Thyroid gland (tissue), 4 donors: ENCODE data around the gene PSTPIP1. TPM values are rescaled to one million over a fixed set of nuclear protein-coding genes. Genes with fewer than 3 reads are reported as not detected.

ENCODE experiments used
- DNase-seq, 2 donors: peaks; one replicate each; pipeline ENCODE4 v3.0.0-alpha.2; 2019
- H3K27ac ChIP-seq, 3 donors: fragments of 200-600 bp; sonication (generic); 1 replicate in 2 of 3; 2 replicates in 1 of 3; pipeline ENCODE4 v1.5.1; 2016 to 2019; ENCODE audit warnings: mild to moderate bottlenecking in 1 of 3, moderate library complexity in 1 of 3
- H3K27me3 ChIP-seq: fragments of 200-600 bp; sonication (generic); one replicate; pipeline ENCODE4 v1.5.1; 2019
- H3K36me3 ChIP-seq, 2 donors: fragments of 200-600 bp; sonication (generic); one replicate each; pipeline ENCODE4 v1.5.1; 2016 to 2019
- H3K4me1 ChIP-seq, 2 donors: fragments of 200-600 bp; sonication (generic); one replicate each; pipeline ENCODE4 v1.5.1; 2017 to 2019
- H3K4me3 ChIP-seq, 3 donors: fragments of 200-600 bp; sonication (generic); replicated peaks in 1 of 3; 1 replicate in 2 of 3; 2 replicates in 1 of 3; pipeline ENCODE4 v1.5.1; 2016; ENCODE audit warnings: mild to moderate bottlenecking in 1 of 3
- H3K9me3 ChIP-seq: fragments of 200-600 bp; sonication (generic); one replicate; pipeline ENCODE4 v1.5.1; 2017
- POLR2A ChIP-seq, 2 donors: fragments of 450-650 bp; IDR thresholded peaks; one replicate each; pipeline ENCODE4 v1.6.1; 2017; ENCODE audit warnings: antibody characterized with exemption in 2 of 2, mild to moderate bottlenecking in 2 of 2, moderate library complexity in 1 of 2
- WGBS, 2 donors: methylation state at CpG; one replicate each; pipeline ENCODE4 v1.1.5; 2017; 5-methylcytosine and 5-hydroxymethylcytosine counted together
- intact Hi-C: fragments of 100-400 bp; cut with DNase I; formaldehyde crosslinking; loops from one replicate; pipeline ENCODE4 v1.15.1; 2023
- total RNA-seq, 4 donors: library from RNA; depleted of rRNA; stranded (reverse); fragments of >200 nt; gene quantifications; one replicate each; pipeline ENCODE4 v1.2.3, GENCODE V29; 2016
- TF ChIP-seq, protein P1 (sequence below), 6 experiments: fragments of 200-600 bp in 3 of 6; fragments of 450-650 bp in 3 of 6; sonication (generic) in 3 of 6; IDR thresholded peaks; one replicate each; pipeline ENCODE4 v1.5.1; 2016 to 2019; ENCODE audit warnings: antibody characterized with exemption in 6 of 6, mild to moderate bottlenecking in 2 of 6, inconsistent platforms in 1 of 6, moderate library complexity in 1 of 6

PSTPIP1 gene
- total RNA-seq, 4 donors from 2014 or later = 1.4 to 6.9 (median 3.7) TPM

DNA sequence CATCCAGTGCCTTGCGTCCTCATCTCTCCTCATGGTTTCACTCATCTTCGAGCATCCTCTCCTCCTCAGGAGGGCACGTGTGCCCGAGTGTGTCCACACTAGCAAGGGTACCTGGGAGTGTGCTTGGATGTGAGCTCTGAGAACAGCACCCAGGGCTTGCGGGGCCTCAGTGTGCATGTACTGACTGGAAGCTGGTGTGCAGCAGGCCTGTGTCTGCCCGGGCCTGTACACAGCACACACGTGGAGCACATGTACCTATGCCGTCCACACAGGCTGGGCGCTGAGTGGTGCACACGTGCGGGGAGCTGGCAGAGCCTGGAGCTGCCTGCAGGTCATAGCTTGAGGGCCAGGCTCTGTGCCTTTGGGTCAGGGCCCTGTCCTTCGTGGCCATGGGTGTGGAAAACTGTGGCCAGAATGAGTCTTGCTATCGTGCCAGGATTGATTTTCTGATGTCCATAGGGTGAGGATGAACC lies 41.1 kb downstream of the PSTPIP1 start:
- Histone ChIP-seq H3K4me1 (no peaks in the 10 kb centered on the region), H3K27ac (no peak overlapping the region), H3K4me3 (no peak overlapping the region), H3K36me3 (peaks cover 0 to 7% of the 10 kb centered on the region in 2 donors), H3K9me3 (no peaks in the 10 kb centered on the region), H3K27me3 (no peaks in the 10 kb centered on the region)
- TF ChIP-seq POLR2A (IDR thresholded peaks at IDR 0.05) = no peak
- TF ChIP-seq, protein P1, sequence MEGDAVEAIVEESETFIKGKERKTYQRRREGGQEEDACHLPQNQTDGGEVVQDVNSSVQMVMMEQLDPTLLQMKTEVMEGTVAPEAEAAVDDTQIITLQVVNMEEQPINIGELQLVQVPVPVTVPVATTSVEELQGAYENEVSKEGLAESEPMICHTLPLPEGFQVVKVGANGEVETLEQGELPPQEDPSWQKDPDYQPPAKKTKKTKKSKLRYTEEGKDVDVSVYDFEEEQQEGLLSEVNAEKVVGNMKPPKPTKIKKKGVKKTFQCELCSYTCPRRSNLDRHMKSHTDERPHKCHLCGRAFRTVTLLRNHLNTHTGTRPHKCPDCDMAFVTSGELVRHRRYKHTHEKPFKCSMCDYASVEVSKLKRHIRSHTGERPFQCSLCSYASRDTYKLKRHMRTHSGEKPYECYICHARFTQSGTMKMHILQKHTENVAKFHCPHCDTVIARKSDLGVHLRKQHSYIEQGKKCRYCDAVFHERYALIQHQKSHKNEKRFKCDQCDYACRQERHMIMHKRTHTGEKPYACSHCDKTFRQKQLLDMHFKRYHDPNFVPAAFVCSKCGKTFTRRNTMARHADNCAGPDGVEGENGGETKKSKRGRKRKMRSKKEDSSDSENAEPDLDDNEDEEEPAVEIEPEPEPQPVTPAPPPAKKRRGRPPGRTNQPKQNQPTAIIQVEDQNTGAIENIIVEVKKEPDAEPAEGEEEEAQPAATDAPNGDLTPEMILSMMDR (IDR thresholded peaks at IDR 0.05) = no peak
- WGBS, 2 donors = 86 to 92% methylated on average over 6 of the region's 13 CpGs
- intact Hi-C loops = no loop called here
- DNase-seq = no peak

- DNase-seq = no peak
- TF ChIP-seq, protein P1 (IDR thresholded peaks at IDR 0.05) = no peak
- no peak for TF ChIP-seq POLR2A (IDR thresholded peaks at IDR 0.05)
- peaks cover 0 to 7% of the 10 kb centered on the region in 2 donors for H3K36me3 ChIP-seq
- H3K27me3 ChIP-seq = no peaks in the 10 kb centered on the region
- H3K27ac ChIP-seq = no peak overlapping the region
- no peaks in the 10 kb centered on the region for H3K4me1 ChIP-seq
- H3K9me3 ChIP-seq = no peaks in the 10 kb centered on the region
- WGBS, 2 donors = 89 to 91% methylated on average over 21 to 22 of the region's 22 CpGs
- intact Hi-C loops = no loop called here
- no peak overlapping the region for H3K4me3 ChIP-seq
Measured at GRCh38 chr15:77036537-77037387, 41.8 kb downstream of the PSTPIP1 start.

GRCh38 chr15:77037388-77038209 lies 42.7 kb downstream of the PSTPIP1 start:
- Histone ChIP-seq H3K27ac (no peak overlapping the region), H3K4me1 (no peaks in the 10 kb centered on the region), H3K27me3 (no peaks in the 10 kb centered on the region), H3K4me3 (no peak overlapping the region), H3K36me3 (peaks cover 0 to 7% of the 10 kb centered on the region in 2 donors), H3K9me3 (no peaks in the 10 kb centered on the region)
- intact Hi-C loops = no loop called here
- TF ChIP-seq, protein P1 (IDR thresholded peaks at IDR 0.05) = no peak
- no peak for TF ChIP-seq POLR2A (IDR thresholded peaks at IDR 0.05)
- WGBS, 2 donors = 87 to 93% methylated on average over 4 to 7 of the region's 12 CpGs
- DNase-seq = no peak

GRCh38 chr15:77038312-77039216 lies 43.6 kb downstream of the PSTPIP1 start:
- no peaks in the 10 kb centered on the region for H3K27me3 ChIP-seq
- peaks cover 3 to 16% of the 10 kb centered on the region in 2 donors for H3K36me3 ChIP-seq
- DNase-seq = no peak
- no peak for TF ChIP-seq POLR2A (IDR thresholded peaks at IDR 0.05)
- TF ChIP-seq, protein P1 (IDR thresholded peaks at IDR 0.05) = no peak
- H3K4me3 ChIP-seq = no peak overlapping the region
- WGBS, 2 donors = 92% methylated on average over 10 of the region's 10 CpGs; no CpG with 5 or more reads in 1 of the 2 donors
- intact Hi-C loops = no loop called here
- no peak overlapping the region for H3K27ac ChIP-seq
- no peaks in the 10 kb centered on the region for H3K4me1 ChIP-seq
- no peaks in the 10 kb centered on the region for H3K9me3 ChIP-seq
